Astrocyte (in vitro differentiated cells and primary cell): ENCODE measurements around the gene OXSR1. TPM values are rescaled to one million over a fixed set of nuclear protein-coding genes. Genes with fewer than 3 reads are reported as not detected.
"Not testable (repeated sequence)": the region's sequence is repeated elsewhere in the genome, so short reads cannot be mapped to it uniquely, and the experiment has no call there.

Experiments
- DNase-seq: peaks from one replicate; pipeline ENCODE4 v3.0.0-alpha.2; 2010; ENCODE audit warnings: low read depth
- FAIRE-seq: peaks from 2 replicates; lab custom pipeline; 2011; peaks lifted over from hg19 to GRCh38; lab: Jason Lieb, UNC
- H2AFZ ChIP-seq: 2 replicates; pipeline ENCODE4 v1.6.0; 2012; ENCODE audit warnings: low read depth, low read length, inconsistent platforms
- H3K27ac ChIP-seq: 2 replicates; pipeline ENCODE4 v1.5.1; 2011; ENCODE audit warnings: low read depth, low read length, inconsistent platforms
- H3K27me3 ChIP-seq: 2 replicates; pipeline ENCODE4 v1.6.0; 2011; ENCODE audit warnings: low read length, inconsistent platforms; ENCODE audit not compliant: insufficient read depth
- H3K36me3 ChIP-seq: 2 replicates; pipeline ENCODE4 v1.5.1; 2011; ENCODE audit warnings: low read length, inconsistent platforms; ENCODE audit not compliant: insufficient read depth
- H3K4me1 ChIP-seq: 2 replicates; pipeline ENCODE4 v1.5.1; 2011; ENCODE audit warnings: low read length, inconsistent platforms; ENCODE audit not compliant: insufficient read depth
- H3K4me2 ChIP-seq: 2 replicates; pipeline ENCODE4 v1.6.0; 2012; ENCODE audit warnings: low read length, inconsistent platforms
- H3K4me3 ChIP-seq: 2 replicates; pipeline ENCODE4 v1.5.1; 2011; ENCODE audit warnings: low read depth, mild to moderate bottlenecking, low read length, inconsistent platforms; ENCODE audit not compliant: insufficient read depth
- H3K79me2 ChIP-seq: 2 replicates; pipeline ENCODE4 v1.6.0; 2012; ENCODE audit warnings: mild to moderate bottlenecking, low read length, inconsistent platforms; ENCODE audit not compliant: insufficient read depth
- H3K9ac ChIP-seq: 2 replicates; pipeline ENCODE4 v1.6.0; 2012; ENCODE audit warnings: mild to moderate bottlenecking, low read length, inconsistent platforms
- H3K9me3 ChIP-seq: 2 replicates; pipeline ENCODE4 v1.5.1; 2012; ENCODE audit warnings: low read depth, mild to moderate bottlenecking, low read length, inconsistent platforms; ENCODE audit not compliant: insufficient read depth
- H4K20me1 ChIP-seq: 2 replicates; pipeline ENCODE4 v1.6.0; 2012; ENCODE audit warnings: low read length, inconsistent platforms; ENCODE audit not compliant: insufficient read depth
- H3K27ac Mint-ChIP-seq: one replicate; pipeline ENCODE4 v1.8.0; 2021; ENCODE audit warnings: mild to moderate bottlenecking, mixed read lengths; ENCODE audit not compliant: unreplicated experiment
- H3K27me3 Mint-ChIP-seq: one replicate; pipeline ENCODE4 v1.8.0; 2021; ENCODE audit warnings: low read depth, mixed read lengths; ENCODE audit not compliant: unreplicated experiment
- H3K36me3 Mint-ChIP-seq: one replicate; pipeline ENCODE4 v1.8.0; 2021; ENCODE audit warnings: low read depth, mixed read lengths; ENCODE audit not compliant: unreplicated experiment
- H3K4me1 Mint-ChIP-seq: one replicate; pipeline ENCODE4 v1.8.0; 2021; ENCODE audit warnings: low read depth, mixed read lengths; ENCODE audit not compliant: unreplicated experiment
- H3K4me3 Mint-ChIP-seq: one replicate; pipeline ENCODE4 v1.8.0; 2021; ENCODE audit warnings: mild to moderate bottlenecking, moderate library complexity, mixed read lengths; ENCODE audit not compliant: unreplicated experiment
- H3K9me3 Mint-ChIP-seq: one replicate; pipeline ENCODE4 v1.8.0; 2021; ENCODE audit warnings: mild to moderate bottlenecking, mixed read lengths; ENCODE audit not compliant: unreplicated experiment
- CTCF ChIP-seq: IDR thresholded peaks from 2 replicates; pipeline ENCODE4 v1.5.1; 2011; ENCODE audit warnings: low read depth, mild to moderate bottlenecking, inconsistent platforms, low read length, moderate library complexity; ENCODE audit not compliant: insufficient read depth
- EZH2 ChIP-seq: IDR thresholded peaks from 2 replicates; pipeline ENCODE4 v1.6.1; 2012; ENCODE audit warnings: mild to moderate bottlenecking, low read length, inconsistent platforms; ENCODE audit not compliant: insufficient read depth
- total RNA-seq: library from RNA; stranded (reverse); gene quantifications from 2 replicates; pipeline ENCODE4 v1.2.1, GENCODE V29; 2021

Gene OXSR1
- total RNA-seq, 1 donor from 2014 or later, result 83.1 TPM

DNA sequence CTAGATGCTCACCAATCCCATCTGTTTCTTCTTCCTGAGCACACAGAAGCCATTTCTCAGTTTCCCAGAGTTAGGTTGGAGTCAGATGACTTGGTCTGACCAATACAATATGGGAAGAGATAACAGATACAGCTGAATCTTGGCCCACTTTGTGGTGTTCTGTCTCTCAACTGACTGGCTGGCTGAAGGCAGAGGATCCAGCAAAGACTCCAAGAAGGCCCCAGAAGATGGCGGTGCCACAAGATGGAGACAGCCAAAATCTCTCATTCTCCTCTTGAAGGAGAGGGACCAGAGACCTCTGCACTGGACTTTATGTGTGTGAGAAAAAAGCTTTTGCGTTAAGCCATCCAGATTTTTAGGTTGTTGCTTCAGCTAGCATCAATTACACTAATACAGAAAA is 8.2 kb upstream of the OXSR1 start:
- FAIRE-seq, result no peak

GRCh38 chr3:38157595-38157994 is 7.7 kb upstream of the OXSR1 start:
- Histone ChIP-seq H3K27ac (no peak overlapping the region), H3K79me2 (no peaks in the 10 kb centered on the region), H3K9ac (no peak overlapping the region), H3K9me3 (no peaks in the 10 kb centered on the region), H3K4me2 (no peak overlapping the region), H4K20me1 (no peaks in the 10 kb centered on the region), H3K4me3 (no peak overlapping the region), H3K27me3 (no peaks in the 10 kb centered on the region), H3K36me3 (no peaks in the 10 kb centered on the region), H2AFZ (no peak overlapping the region), H3K4me1 (no peaks in the 10 kb centered on the region)
- H3K9me3 Mint-ChIP-seq, result no peaks in the 10 kb centered on the region
- no peak overlapping the region for H3K4me3 Mint-ChIP-seq
- H3K4me1 Mint-ChIP-seq, result peaks cover 3% of the 10 kb centered on the region
- FAIRE-seq (no peak), DNase-seq (no peak)
- TF ChIP-seq EZH2 (no peak), CTCF (no peak)
- no peaks in the 10 kb centered on the region for H3K27me3 Mint-ChIP-seq
- H3K36me3 Mint-ChIP-seq, result no peaks in the 10 kb centered on the region
- no peak overlapping the region for H3K27ac Mint-ChIP-seq

More for the DNA sequence above, 8.2 kb upstream of the OXSR1 start:
- no peaks in the 10 kb centered on the region for H3K36me3 ChIP-seq
- H3K79me2 ChIP-seq, result no peaks in the 10 kb centered on the region
- no peak overlapping the region for H3K9ac ChIP-seq
- TF ChIP-seq CTCF (no peak), EZH2 (no peak)
- no peaks in the 10 kb centered on the region for H3K27me3 Mint-ChIP-seq
- no peak overlapping the region for H3K4me2 ChIP-seq
- no peaks in the 10 kb centered on the region for H3K9me3 Mint-ChIP-seq
- peaks cover 3% of the 10 kb centered on the region for H3K4me1 Mint-ChIP-seq
- H3K36me3 Mint-ChIP-seq, result no peaks in the 10 kb centered on the region
- no peak overlapping the region for H3K4me3 Mint-ChIP-seq
- H3K4me1 ChIP-seq, result no peaks in the 10 kb centered on the region
- H3K27ac Mint-ChIP-seq, result no peak overlapping the region
- no peaks in the 10 kb centered on the region for H3K9me3 ChIP-seq
- H2AFZ ChIP-seq, result no peak overlapping the region
- H3K27me3 ChIP-seq, result no peaks in the 10 kb centered on the region
- no peak overlapping the region for H3K27ac ChIP-seq
- H4K20me1 ChIP-seq, result no peaks in the 10 kb centered on the region
- no peak overlapping the region for H3K4me3 ChIP-seq
- DNase-seq, result no peak

GRCh38 chr3:38158472-38158871 is 6.9 kb upstream of the OXSR1 start:
- H3K36me3 ChIP-seq, result no peaks in the 10 kb centered on the region
- no peaks in the 10 kb centered on the region for H4K20me1 ChIP-seq
- H3K36me3 Mint-ChIP-seq, result no peaks in the 10 kb centered on the region
- H3K4me3 ChIP-seq, result no peak overlapping the region
- H3K4me1 ChIP-seq, result no peaks in the 10 kb centered on the region
- no peak for TF ChIP-seq EZH2
- TF ChIP-seq CTCF, result no peak
- H3K27me3 ChIP-seq, result no peaks in the 10 kb centered on the region
- H3K9me3 ChIP-seq, result no peaks in the 10 kb centered on the region
- H3K4me3 Mint-ChIP-seq, result no peak overlapping the region
- H3K4me1 Mint-ChIP-seq, result no peaks in the 10 kb centered on the region
- no peak overlapping the region for H3K4me2 ChIP-seq
- FAIRE-seq (no peak), DNase-seq (no peak)
- no peak overlapping the region for H2AFZ ChIP-seq
- H3K27ac ChIP-seq, result no peak overlapping the region
- no peaks in the 10 kb centered on the region for H3K27me3 Mint-ChIP-seq
- H3K79me2 ChIP-seq, result no peaks in the 10 kb centered on the region
- H3K9me3 Mint-ChIP-seq, result no peaks in the 10 kb centered on the region
- H3K9ac ChIP-seq, result no peak overlapping the region
- H3K27ac Mint-ChIP-seq, result no peak overlapping the region

DNA sequence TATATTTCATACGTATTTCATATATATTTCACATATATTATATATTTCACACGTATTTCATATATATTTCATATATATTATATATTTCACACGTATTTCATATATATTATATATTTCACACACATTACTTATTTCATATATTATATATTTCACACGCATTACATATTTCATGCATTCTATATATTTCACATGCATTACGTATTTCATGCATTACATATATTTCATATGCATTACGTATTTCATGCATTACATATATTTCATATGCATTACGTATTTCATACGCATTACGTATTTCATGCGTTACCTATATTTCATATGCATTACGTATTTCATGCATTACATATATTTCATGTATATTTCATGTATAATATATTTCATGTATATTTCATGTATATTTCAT is 4.6 kb upstream of the OXSR1 start:
- not testable (repeated sequence) for H3K9ac ChIP-seq, H3K4me1 Mint-ChIP-seq, H3K79me2 ChIP-seq, H3K27me3 ChIP-seq, H3K4me3 ChIP-seq, DNase-seq, H3K27ac ChIP-seq, H3K36me3 ChIP-seq, H2AFZ ChIP-seq, H3K27ac Mint-ChIP-seq, FAIRE-seq, H3K4me3 Mint-ChIP-seq, H3K4me1 ChIP-seq, H3K9me3 Mint-ChIP-seq, H3K4me2 ChIP-seq, H4K20me1 ChIP-seq, H3K27me3 Mint-ChIP-seq, H3K36me3 Mint-ChIP-seq, H3K9me3 ChIP-seq
